GM18858 (cell line): ENCODE measurements around the gene OR6F1.
"Not testable (repeated sequence)": the region's sequence is repeated elsewhere in the genome, so short reads cannot be mapped to it uniquely, and the experiment has no call there.

Experiments used
- ATAC-seq: cut with Tn5 transposase; IDR thresholded peaks from one replicate; pipeline ENCODE4 v1.9.1; 2021; ENCODE audit not compliant: unreplicated experiment

OR6F1 gene

DNA sequence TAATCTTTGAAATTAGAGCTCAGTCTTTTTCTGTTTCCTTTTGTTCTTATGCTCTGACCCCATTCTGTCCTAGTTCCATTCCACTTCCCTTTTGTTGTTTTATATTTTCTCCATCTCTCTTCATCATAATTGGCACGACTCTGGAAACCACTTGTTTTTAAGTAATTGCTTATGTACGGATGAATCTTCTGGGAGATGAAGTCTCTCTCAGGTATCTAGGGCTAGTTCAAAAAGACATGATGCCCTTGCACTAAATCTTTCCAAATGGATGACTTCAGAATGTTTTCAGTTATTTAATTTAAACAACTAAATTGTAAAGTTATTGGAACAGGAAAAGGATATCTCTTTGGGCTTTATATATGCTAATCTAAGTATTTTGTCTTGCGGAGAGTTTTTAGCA is at the start of gene OR6F1:
Gene OR6F1, minus strand, starts transcription at position 101 of the 400 bp plus-strand sequence. CDS start 3,891 bp downstream, outside the sequence.
- ATAC-seq, result no peak

GRCh38 chr1:247760456-247760855 is 44.0 kb upstream of the OR6F1 start, which contains the start of gene OR1C1:
Gene OR1C1 (minus strand): TSS chr1:247760556. CDS start chr1:247758406, 2,150 bp downstream.
- ATAC-seq, result no peak

DNA sequence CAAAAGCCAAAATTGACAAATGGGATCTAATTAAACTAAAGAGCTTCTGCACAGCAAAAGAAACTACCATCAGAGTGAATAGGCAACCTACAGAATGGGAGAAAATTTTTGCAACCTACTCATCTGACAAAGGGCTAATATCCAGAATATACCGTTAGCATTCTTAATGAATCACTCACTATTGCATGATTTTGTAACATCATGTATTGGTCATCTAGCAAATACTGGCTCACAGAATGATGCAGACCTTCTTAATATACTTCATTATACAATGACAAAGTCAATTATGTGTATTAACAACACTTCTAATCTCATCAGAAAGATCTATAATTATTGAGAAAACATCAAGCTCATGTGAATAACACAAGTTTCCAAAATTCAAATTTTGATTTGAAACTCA is 37.9 kb upstream of the OR6F1 start:
- ATAC-seq, result not testable (repeated sequence)

- ATAC-seq, result no peak
Measured at GRCh38 chr1:247749870-247750269, 33.4 kb upstream of the OR6F1 start.

DNA sequence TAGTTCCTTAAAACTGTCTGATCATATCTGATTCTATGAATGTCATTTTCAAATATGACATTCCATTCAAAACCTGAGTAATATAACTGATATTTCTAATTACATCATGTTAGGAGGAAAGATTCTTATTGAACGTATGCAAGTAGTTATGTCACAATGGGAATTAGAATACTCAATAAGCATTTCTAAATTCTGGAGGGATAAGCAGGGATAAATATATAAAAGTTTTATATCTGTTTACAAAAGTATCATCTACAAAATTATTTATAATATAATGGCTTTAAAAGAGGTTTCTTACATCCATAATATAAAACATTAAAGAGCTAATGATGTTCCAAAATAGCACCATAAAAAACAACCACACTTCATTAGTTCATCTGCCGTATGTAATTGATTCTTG is 31.6 kb upstream of the OR6F1 start, which contains the start of gene OR14A2:
Gene OR14A2, minus strand, starts transcription at position 101 of the 400 bp plus-strand sequence.
- ATAC-seq, result no peak

GRCh38 chr1:247747616-247748015 is 31.2 kb upstream of the OR6F1 start:
- no peak for ATAC-seq

DNA sequence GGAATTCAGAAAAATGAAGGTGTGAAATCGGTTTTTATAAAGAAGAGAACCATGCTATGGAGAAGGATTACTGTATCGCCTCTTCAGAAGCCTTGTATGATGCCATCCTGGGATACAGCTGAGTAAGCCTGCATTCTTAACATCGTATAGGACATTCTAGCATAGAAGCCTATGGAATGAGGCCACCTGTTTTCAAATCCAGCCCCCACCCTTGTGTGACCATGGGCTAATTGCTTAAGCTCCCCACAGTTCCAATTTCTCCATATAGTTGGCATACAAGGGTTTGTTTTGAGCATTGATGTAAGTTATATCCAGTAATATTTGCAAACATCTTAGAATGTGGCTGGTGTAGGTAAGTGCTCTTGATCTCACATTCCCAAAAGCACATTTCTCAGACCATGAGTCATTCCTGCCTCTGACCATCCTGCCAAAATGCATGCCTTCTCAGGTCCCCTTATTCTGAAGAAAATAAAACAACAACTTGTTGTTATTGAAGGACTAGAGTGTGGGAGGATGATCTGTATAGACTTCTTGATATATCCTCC is 30.0 kb upstream of the OR6F1 start:
- ATAC-seq, result no peak

DNA sequence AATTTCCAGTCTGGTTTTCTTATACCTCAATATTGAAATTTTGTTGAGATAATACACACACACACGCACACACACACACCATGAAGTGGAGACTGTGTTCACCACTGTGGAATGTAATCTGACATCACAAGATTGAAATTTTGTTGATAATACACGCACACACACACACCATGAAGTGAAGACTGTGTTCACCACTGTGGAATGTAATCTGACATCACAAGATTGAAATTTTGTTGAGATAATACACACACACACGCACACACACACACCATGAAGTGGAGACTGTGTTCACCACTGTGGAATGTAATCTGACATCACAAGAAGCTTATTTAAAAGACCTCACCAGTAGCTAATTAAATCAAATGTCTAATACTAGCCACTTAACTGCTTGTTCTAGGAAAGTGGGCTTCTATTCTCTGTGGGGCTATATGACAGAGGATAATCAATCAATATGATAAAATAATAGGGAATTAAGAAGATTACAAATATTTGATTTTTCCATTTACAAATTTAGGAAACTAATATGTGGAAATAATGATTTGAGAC is 25.8 kb upstream of the OR6F1 start:
- ATAC-seq, result not testable (repeated sequence)

- ATAC-seq, result no peak
Measured at GRCh38 chr1:247741756-247742155, 25.3 kb upstream of the OR6F1 start.

GRCh38 chr1:247740721-247741120 is 24.3 kb upstream of the OR6F1 start:
- ATAC-seq, result no peak

DNA sequence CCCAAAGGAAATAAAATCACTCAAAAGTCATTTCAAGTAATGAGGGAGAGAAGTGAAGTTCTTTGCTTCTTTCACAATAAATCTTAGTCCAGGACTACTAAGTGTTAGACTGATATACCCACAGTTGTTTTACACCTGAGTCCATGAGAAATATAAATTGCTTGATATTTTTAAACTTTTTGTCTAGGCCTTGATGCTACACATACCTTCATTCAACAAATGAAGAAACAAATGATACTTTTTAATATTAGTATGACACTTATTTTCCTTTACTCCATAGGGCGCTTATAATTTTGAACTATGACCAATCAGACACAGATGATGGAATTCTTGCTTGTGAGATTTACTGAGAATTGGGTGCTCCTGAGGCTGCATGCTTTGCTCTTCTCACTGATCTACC is 21.9 kb upstream of the OR6F1 start, which contains the start of gene OR14K1:
Gene OR14K1, plus strand, starts transcription at position 301 of the 400 bp plus-strand sequence. Its CDS starts 0 bp downstream, at position 301.
- ATAC-seq, result no peak

GRCh38 chr1:247721222-247721621 is 4.8 kb upstream of the OR6F1 start:
- ATAC-seq, result no peak

- ATAC-seq, result no peak
Measured at GRCh38 chr1:247713753-247714152, 2.7 kb downstream of the OR6F1 start.

DNA sequence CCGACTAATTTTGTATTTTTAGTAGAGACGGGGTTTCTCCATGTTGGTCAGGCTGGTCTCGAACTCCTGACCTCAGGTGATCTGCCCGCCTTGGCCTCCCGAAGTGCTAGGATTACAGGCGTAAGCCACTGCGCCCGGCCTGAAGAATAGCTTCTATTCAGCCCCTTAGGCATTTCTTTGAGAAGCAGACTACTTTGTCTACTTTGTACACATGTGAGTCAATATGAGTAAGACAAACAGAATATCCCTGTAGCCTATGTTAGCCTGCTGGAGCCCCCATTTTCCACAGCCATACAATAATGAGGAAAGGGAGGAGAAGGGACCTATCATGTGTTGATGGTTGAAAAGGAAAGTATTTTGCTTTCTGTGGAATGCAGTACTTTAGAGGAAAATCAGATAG is 5.8 kb downstream of the OR6F1 start:
- ATAC-seq, result not testable (repeated sequence)

DNA sequence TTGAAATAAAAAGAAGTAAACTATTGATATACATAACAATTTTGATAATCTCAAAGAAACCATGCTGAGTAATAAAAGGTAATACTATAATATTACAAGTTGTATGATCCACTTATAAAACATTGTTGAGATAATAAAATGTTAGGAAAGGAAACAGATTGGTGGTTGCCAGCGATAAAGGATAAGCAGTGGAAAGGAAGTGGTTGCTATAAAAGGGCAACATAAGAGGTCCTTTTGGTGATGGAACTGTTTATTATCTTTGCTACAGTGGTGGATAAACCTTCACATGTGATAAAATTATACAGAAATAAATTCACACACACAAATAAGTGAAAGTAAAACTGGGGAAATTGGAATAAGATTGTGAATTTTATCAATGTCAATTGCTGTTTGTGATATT is 15.1 kb downstream of the OR6F1 start:
- ATAC-seq, result no peak

- ATAC-seq, result peak; percentile 88
Measured at GRCh38 chr1:247681288-247681897, 35.1 kb downstream of the OR6F1 start.

- no peak for ATAC-seq
Measured at GRCh38 chr1:247680171-247680570, 36.3 kb downstream of the OR6F1 start.

GRCh38 chr1:247679639-247680038 is 36.8 kb downstream of the OR6F1 start, which contains the start of gene OR13G1:
Gene OR13G1 (minus strand): TSS chr1:247679739. CDS start chr1:247673041, 6,698 bp downstream.
- no peak for ATAC-seq

DNA sequence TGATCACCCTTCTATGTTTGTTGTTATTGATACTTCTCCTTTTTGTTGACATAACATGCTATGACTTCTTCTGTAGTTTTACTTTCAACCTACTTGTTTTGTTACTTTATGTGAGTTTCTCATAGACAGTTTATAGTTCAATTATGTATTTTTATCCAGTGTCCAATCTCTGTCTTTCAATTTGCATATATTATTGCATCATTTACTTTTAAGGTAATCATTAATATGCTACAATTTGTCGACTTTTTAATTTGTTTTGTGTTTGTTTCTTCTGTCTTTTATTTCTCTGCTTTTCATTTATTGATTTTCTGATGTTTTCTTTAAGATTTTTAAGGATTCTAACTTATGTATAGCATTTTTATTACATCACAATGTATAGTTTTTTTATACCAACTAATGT is 47.2 kb downstream of the OR6F1 start:
- ATAC-seq, result no peak
